Measurements from ENCODE around the gene VWDE.
"Not testable (repeated sequence)": the region's sequence is repeated elsewhere in the genome, so short reads cannot be mapped to it uniquely, and the experiment has no call there.

VWDE gene

GRCh38 chr7:12401538-12402364 is 1.9 kb downstream of the VWDE start:
- DNase-seq = no peak

- no peak for DNase-seq
Observed at GRCh38 chr7:12398186-12398585, 5.5 kb downstream of the VWDE start.

- DNase-seq = no peak
Observed at GRCh38 chr7:12397671-12398070, 6.0 kb downstream of the VWDE start.

GRCh38 chr7:12396670-12397069 is 7.0 kb downstream of the VWDE start:
- not testable (repeated sequence) for DNase-seq

GRCh38 chr7:12391922-12392615 is 11.6 kb downstream of the VWDE start:
- DNase-seq = no peak

- peak; percentile 38 for DNase-seq
Observed at GRCh38 chr7:12389089-12389700, 14.5 kb downstream of the VWDE start.

GRCh38 chr7:12386313-12386740 is 17.3 kb downstream of the VWDE start:
- DNase-seq = no peak

GRCh38 chr7:12385364-12385786 is 18.3 kb downstream of the VWDE start:
- DNase-seq = no peak

GRCh38 chr7:12383377-12383776 is 20.3 kb downstream of the VWDE start:
- no peak for DNase-seq

- DNase-seq = no peak
Observed at GRCh38 chr7:12378389-12378788, 25.3 kb downstream of the VWDE start.

GRCh38 chr7:12377406-12377805 is 26.3 kb downstream of the VWDE start:
- DNase-seq = no peak

GRCh38 chr7:12373580-12374263 is 29.9 kb downstream of the VWDE start:
- DNase-seq = no peak

- DNase-seq = no peak
Observed at GRCh38 chr7:12370249-12370648, 33.4 kb downstream of the VWDE start.

GRCh38 chr7:12369756-12370155 is 33.9 kb downstream of the VWDE start:
- DNase-seq = no peak

GRCh38 chr7:12369072-12369471 is 34.6 kb downstream of the VWDE start:
- DNase-seq = no peak

GRCh38 chr7:12360948-12361347 is 42.7 kb downstream of the VWDE start:
- DNase-seq = no peak

- DNase-seq = no peak
Observed at GRCh38 chr7:12358694-12359093, 45.0 kb downstream of the VWDE start.

GRCh38 chr7:12357508-12357907 is 46.2 kb downstream of the VWDE start:
- DNase-seq = no peak

GRCh38 chr7:12351843-12352242 is 51.8 kb downstream of the VWDE start:
- DNase-seq = no peak

GRCh38 chr7:12350971-12351370 is 52.7 kb downstream of the VWDE start:
- no peak for DNase-seq

GRCh38 chr7:12337095-12337494 is 66.6 kb downstream of the VWDE start:
- DNase-seq = no peak

GRCh38 chr7:12328888-12329770 is 74.5 kb downstream of the VWDE start:
- no peak for DNase-seq
